ENCODE measurements around the gene HES3.

HES3 gene

DNA sequence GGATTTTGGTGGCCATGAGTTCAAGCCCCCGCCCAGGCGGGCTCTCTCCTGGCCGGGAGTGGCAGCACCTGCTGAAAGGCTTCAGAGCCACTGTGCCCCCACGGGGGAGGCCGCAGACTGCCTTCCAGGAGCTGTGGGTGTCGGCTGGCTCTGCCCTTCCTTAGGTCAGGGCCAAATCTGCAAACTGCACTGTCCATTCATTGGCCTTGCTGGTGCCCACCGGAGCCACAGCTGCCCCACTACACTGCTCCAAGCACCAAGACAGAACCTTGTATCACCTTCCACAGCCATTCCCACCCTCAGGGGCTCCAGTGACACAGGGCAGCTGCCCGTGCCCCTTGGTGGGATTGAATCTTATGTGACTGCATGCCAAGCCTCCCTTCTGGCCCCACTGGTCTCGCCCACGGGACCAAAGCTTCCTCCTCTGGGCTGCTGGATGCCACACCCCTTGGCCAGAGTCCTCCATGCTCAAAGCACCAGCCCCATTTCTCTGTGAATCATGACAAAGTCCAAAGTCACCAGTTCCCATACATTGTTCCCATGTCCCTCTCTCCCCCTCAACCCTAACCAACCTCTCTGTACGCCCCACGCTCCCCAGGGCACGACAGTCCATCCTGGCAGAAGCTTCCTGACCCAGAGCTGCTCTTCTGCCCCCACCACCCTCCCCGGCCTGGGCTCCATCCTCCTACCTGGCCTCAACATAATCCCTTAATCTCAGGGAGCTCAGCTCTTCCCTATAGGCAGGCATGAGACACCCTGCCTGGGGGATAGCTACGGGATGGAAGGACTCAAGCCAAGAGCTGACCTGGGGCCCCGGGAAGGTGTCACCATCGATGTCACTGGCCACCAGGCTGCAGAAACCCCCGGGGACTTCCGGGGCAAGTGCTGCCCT lies 37.8 kb downstream of the HES3 start:
- no peak for DNase-seq

DNA sequence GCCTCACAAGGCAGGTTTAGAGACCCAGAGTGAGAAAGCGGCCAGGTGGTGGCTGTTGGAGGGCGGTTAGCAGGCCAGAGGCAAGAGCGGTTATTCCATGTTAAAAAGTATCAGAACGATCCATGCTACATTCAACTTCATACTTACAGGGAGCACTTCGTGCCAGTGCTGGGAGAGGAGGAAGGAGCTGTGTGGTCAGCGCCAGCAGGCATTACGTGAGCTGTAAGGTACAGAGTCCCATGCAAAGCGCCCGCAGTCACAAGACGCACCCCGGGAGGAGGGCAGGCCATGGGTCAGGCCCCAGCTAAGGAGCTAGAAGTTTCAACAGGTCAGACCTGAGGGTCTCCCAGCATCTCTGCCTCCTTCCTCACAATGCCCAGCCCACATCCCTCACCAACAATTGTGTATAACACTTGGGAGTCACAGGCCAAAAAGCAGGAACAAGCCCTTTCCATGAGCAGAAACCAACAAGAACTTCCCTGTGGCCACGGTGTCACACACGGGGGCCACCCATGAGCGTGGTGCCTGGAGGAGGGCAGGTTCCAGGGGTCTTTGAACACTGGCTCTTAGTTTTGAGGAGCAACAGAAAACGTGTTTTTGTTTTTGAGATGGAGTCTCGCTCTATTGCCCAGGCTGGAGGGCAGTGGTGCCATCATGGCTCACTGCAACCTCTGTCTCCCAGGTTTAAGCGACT lies 38.7 kb downstream of the HES3 start:
- DNase-seq = no peak

DNA sequence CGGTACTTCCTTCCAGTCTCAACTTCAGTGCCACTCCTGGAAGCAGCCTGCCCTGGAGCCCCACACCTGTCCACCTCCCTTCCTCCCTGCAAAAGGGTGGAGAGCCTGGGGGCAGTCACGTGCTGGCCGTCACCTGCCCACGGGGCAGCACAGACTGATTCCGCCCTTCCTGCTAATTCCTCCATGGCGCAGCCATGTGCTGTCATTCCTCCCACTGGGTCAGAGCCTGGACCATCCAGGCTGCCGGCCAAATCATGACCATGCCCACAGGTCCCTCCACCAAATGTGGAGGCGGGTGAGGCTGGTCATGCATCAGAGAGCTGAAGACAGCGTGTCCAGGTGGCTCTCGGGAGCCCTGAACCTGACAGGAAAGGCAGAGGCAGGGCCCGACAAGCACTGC lies 41.4 kb downstream of the HES3 start:
- no peak for DNase-seq

DNA sequence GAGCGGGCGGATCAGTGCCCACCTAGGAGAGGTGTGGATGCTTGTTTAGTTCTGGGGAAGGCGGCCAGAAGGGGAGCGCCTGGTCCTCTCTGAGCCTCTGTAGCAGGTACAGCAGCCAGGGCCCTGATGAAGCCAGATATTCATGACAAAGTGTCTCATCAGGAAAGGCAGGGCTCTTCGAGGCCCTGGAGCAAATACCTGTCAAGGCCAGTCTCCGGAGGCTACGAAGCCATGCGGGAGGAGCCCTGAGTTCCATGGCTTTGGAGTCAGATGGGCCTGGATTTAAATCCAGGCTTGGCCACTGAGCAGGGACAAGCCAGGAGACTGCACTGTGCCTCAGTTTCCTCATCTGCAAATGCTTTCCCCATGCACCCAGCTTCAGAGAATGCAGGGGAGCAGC lies 42.3 kb downstream of the HES3 start:
- no peak for DNase-seq

DNA sequence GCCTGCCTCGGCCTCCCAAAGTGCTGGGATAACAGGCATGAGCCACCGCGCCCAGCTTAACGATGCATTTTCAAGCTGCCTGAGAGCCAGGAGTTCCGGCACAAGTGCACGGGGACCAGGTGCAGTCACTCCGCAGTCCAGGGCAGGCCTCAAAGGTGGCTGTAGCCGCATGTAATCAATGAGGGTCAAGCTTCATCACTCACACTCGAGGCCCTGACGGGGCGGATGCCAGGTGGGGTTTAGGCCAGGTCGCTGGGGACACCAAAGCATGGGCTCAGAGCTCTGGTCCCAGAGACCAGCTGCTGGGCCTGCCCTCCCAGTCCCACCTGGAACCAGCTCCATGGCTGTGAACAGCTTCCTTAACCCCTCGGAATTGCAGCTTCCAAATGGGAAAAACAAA lies 43.0 kb downstream of the HES3 start:
- no peak for DNase-seq

DNA sequence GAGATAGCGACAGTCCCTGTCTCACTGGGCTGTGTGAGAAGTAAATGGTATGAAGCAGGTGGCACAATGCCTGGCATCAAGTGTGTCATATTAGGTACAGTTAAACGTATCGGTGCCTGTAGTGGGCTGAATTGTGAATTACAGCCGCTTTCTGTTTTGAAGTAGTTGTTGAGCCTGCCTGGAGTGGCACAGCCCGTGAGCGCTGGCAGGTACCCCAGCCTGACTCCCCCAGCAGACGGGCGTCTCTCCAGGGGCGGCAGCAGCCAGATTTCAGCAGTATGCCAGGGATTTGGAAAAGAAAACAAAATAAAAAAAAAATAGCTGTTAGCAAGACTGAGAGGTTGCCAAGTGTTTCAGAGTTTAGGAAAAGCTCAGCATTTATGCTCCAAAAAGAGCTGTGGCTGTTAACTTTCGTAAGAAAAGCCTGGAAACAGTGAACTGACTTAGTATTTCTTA lies 43.5 kb downstream of the HES3 start:
- DNase-seq = no peak

DNA sequence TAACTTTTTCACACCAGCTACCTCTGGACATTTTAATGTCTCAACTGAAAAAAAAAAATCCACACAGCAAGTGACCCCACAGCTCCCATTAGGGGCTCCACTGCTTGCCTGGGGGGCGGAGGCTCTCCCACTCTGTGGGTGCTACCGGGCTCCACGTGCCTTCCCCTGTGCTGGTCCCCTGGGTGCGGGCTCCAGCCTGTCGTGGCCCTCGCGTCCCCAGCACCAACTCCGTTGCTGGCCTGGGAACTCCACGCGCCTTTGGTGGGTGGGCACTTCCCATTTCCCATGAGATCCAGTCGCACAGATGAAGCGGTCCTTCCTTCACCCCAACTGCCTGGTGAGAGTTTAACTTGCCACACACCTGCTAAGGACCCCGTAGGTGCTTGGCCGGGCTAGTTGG lies 44.0 kb downstream of the HES3 start:
- DNase-seq = no peak

DNA sequence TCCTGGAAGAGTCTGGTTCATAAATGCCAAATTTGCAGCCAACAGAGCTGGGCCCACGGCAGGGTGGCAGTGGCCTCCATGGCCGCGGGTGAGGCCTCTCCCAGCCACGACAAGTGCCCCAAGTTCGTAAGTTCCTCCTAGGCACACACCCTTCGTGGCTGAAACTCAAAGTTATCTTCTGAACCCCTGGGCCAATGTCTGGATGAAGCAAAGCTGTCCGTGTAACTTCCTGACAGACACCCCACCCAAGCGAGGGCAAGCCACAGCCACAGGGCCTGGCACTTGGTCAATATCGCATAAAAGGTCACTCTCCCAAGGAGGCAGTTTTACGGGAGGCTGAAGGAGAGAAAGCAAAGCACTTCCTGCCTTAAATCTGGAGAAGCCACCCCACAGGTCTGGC lies 44.7 kb downstream of the HES3 start:
- no peak for DNase-seq

DNA sequence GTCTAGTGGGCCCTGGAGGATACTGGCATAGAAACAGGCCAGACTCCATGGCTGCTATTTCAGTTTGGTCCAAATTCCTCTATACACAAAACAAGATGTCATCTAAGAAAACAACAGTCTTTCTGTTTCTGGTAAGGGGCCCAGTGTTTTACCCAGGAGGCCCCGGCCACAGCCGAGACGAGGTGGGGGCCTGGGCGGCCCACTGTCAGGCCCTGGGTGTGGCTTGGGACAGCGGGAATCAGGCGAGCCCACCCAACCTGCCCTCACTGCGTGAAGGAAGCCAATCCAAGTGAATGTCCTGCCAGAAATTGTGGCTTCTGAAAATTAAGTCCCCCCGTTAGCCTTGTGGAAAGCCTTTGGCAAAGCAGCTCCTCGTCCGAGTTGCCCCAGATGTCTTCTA lies 48.1 kb downstream of the HES3 start:
- no peak for DNase-seq

DNA sequence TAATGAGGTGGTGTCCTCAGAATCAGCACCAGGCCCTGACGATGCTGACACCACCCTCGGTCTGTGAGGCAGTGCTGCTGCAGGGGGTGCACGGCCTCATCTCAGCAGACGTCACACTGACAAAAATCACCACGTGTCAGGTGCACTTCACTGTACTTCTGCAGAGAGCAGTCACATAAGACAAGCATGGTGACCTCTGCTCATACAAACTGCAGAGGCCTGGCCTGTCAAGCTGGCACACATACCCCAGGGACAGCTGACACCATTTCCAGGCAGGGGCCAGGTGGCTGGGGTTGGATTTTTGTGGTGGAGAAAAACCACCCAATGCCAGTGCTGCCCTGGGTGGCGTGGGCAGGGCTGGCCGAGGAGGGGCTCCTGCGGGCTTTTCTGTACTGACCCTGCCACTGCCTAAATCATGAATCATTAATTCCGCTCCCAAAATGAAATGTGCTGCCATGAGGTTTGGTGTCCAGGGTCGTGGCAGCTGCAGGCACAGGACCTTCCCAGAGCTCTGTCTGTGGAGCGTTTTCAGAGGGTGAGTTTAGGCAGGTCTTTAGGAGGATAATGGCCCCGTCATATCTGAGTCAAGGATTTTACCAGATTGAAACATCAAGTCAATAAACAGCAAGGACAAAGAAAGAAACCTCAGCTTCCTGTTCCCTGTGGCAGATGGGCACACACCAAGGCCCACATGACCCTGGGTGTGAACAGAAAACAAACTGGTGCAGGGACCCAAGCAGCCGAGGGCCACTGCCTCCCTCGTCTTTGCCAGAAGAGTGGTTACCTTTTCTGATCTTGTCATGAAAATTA lies 50.3 kb downstream of the HES3 start:
- DNase-seq = no peak

DNA sequence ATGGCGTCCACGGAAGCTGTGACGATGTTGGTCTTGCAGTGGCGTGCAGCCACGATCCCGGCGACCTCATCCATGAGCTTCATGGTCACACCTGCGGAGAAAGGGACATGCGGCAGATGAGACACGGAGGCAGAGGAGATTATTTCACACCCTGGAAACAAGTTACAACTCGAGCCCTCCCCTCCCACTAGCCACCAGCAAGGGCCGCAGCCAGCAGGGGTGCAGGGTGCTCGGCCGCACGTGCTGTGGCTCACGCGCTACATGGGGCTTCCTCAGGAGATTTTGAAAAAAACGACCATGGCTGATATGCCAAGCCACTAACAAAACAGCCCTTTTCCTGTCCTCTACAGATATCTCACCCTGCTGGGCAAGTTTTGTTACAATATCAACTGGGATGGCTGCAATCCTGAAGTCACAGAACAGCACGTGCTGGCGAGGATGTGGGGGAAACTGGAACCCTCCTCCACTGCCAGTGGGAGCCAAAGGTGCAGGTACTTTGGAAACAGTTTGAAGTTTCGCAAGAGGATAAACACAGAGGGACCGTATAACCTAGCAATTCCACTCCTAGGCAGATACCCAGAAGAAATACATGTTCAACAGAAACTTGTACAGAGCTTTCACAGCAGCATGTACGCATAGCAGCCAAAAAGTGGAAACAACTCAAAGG lies 51.0 kb downstream of the HES3 start:
- no peak for DNase-seq
